Dendritic cell treated with granulocyte-macrophage colony-stimulating factor and Interleukin-4, amounts not matched to agents 40 ng/mL and 50 ng/mL, for 4 days (primary cell): ENCODE measurements around the gene RPL18.
A peak's percentile ranks its signal among the peaks of the same experiment; 100 is the strongest.

Experiments used
- H3K27ac Mint-ChIP-seq: one replicate; pipeline ENCODE4 v1.8.0; 2022; ENCODE audit warnings: mild to moderate bottlenecking, mixed read lengths
- H3K27me3 Mint-ChIP-seq: one replicate; pipeline ENCODE4 v1.8.0; 2022; ENCODE audit warnings: mild to moderate bottlenecking, mixed read lengths
- H3K36me3 Mint-ChIP-seq: one replicate; pipeline ENCODE4 v1.8.0; 2022; ENCODE audit warnings: low read depth, mixed read lengths
- H3K4me1 Mint-ChIP-seq: one replicate; pipeline ENCODE4 v1.8.0; 2022; ENCODE audit warnings: low read depth, mixed read lengths
- H3K4me3 Mint-ChIP-seq: one replicate; pipeline ENCODE4 v1.8.0; 2022; ENCODE audit warnings: mild to moderate bottlenecking, moderate library complexity, mixed read lengths
- H3K9me3 Mint-ChIP-seq: one replicate; pipeline ENCODE4 v1.8.0; 2022; ENCODE audit warnings: mixed read lengths
- intact Hi-C: fragments of 100-400 bp; cut with micrococcal nuclease; formaldehyde crosslinking; loops from one replicate; pipeline ENCODE4 v1.15.0; 2022

RPL18 gene

GRCh38 chr19:48606463-48607358, 12.3 kb downstream of the RPL18 start, which contains the start of gene SPACA4:
Gene SPACA4 (plus strand): TSS chr19:48606742. CDS start chr19:48606979, 237 bp downstream.
- Mint-ChIP-seq H3K27ac (no peak within 1 kb of the TSS), H3K36me3 (no peaks in the 10 kb centered on the region), H3K9me3 (no peaks in the 10 kb centered on the region), H3K4me1 (peaks cover 19% of the 10 kb centered on the region), H3K4me3 (no peak within 1 kb of the TSS), H3K27me3 (peaks cover 5% of the 10 kb centered on the region)
- intact Hi-C loops = loop anchor here (5.0 kb wide), 1 partner anchor 114 kb away; no protein-coding TSS in a partner anchor

- Mint-ChIP-seq H3K4me1 (peaks cover 20% of the 10 kb centered on the region), H3K4me3 (no peak overlapping the region)
- intact Hi-C loops = no loop called here
These were observed 15.1 kb downstream of the RPL18 start for GRCh38 chr19:48603850-48604249.

GRCh38 chr19:48603449-48603848, 15.5 kb downstream of the RPL18 start:
- peaks cover 16% of the 10 kb centered on the region for H3K4me1 Mint-ChIP-seq
- intact Hi-C loops = no loop called here
- H3K36me3 Mint-ChIP-seq = no peaks in the 10 kb centered on the region
- H3K9me3 Mint-ChIP-seq = no peaks in the 10 kb centered on the region
- no peak overlapping the region for H3K27ac Mint-ChIP-seq
- peaks cover 20% of the 10 kb centered on the region for H3K27me3 Mint-ChIP-seq
- H3K4me3 Mint-ChIP-seq = no peak overlapping the region

More at GRCh38 chr19:48603850-48604249, 15.1 kb downstream of the RPL18 start:
- H3K27me3 Mint-ChIP-seq = peaks cover 16% of the 10 kb centered on the region
- H3K36me3 Mint-ChIP-seq = no peaks in the 10 kb centered on the region
- H3K9me3 Mint-ChIP-seq = no peaks in the 10 kb centered on the region
- no peak overlapping the region for H3K27ac Mint-ChIP-seq

- no peak overlapping the region for H3K4me3 Mint-ChIP-seq
- H3K4me1 Mint-ChIP-seq = peaks cover 15% of the 10 kb centered on the region
- H3K9me3 Mint-ChIP-seq = no peaks in the 10 kb centered on the region
- no peak overlapping the region for H3K27ac Mint-ChIP-seq
- H3K36me3 Mint-ChIP-seq = no peaks in the 10 kb centered on the region
- intact Hi-C loops = no loop called here
- peaks cover 23% of the 10 kb centered on the region for H3K27me3 Mint-ChIP-seq
These were observed 16.0 kb downstream of the RPL18 start for GRCh38 chr19:48603001-48603400.

- Mint-ChIP-seq H3K4me3 (no peak overlapping the region), H3K9me3 (no peaks in the 10 kb centered on the region), H3K27me3 (peaks cover 23% of the 10 kb centered on the region), H3K36me3 (no peaks in the 10 kb centered on the region), H3K4me1 (peaks cover 15% of the 10 kb centered on the region), H3K27ac (no peak overlapping the region)
- intact Hi-C loops = no loop called here
These were observed 18.1 kb downstream of the RPL18 start for GRCh38 chr19:48600679-48601417.

GRCh38 chr19:48598996-48599700, 19.8 kb downstream of the RPL18 start:
- Mint-ChIP-seq H3K4me3 (no peak overlapping the region), H3K27ac (no peak overlapping the region), H3K27me3 (peaks cover 23% of the 10 kb centered on the region), H3K4me1 (peaks cover 15% of the 10 kb centered on the region), H3K9me3 (no peaks in the 10 kb centered on the region), H3K36me3 (no peaks in the 10 kb centered on the region)
- intact Hi-C loops = no loop called here

GRCh38 chr19:48596679-48597465, 22.1 kb downstream of the RPL18 start:
- peaks cover 9% of the 10 kb centered on the region for H3K4me1 Mint-ChIP-seq
- no peaks in the 10 kb centered on the region for H3K9me3 Mint-ChIP-seq
- H3K27ac Mint-ChIP-seq = no peak overlapping the region
- intact Hi-C loops = no loop called here
- no peaks in the 10 kb centered on the region for H3K36me3 Mint-ChIP-seq
- peaks cover 20% of the 10 kb centered on the region for H3K27me3 Mint-ChIP-seq
- H3K4me3 Mint-ChIP-seq = no peak overlapping the region

GRCh38 chr19:48596237-48596636, 22.7 kb downstream of the RPL18 start:
- Mint-ChIP-seq H3K36me3 (no peaks in the 10 kb centered on the region), H3K4me3 (no peak overlapping the region), H3K9me3 (no peaks in the 10 kb centered on the region), H3K27ac (no peak overlapping the region), H3K4me1 (peaks cover 3% of the 10 kb centered on the region), H3K27me3 (peaks cover 17% of the 10 kb centered on the region)
- intact Hi-C loops = no loop called here

- H3K27ac Mint-ChIP-seq = no peak overlapping the region
- H3K9me3 Mint-ChIP-seq = no peaks in the 10 kb centered on the region
- H3K27me3 Mint-ChIP-seq = peaks cover 21% of the 10 kb centered on the region
- H3K4me1 Mint-ChIP-seq = no peaks in the 10 kb centered on the region
- no peak overlapping the region for H3K4me3 Mint-ChIP-seq
- no peaks in the 10 kb centered on the region for H3K36me3 Mint-ChIP-seq
- intact Hi-C loops = no loop called here
These were observed 23.1 kb downstream of the RPL18 start for GRCh38 chr19:48595833-48596232.

GRCh38 chr19:48595171-48595570, 23.8 kb downstream of the RPL18 start:
- Mint-ChIP-seq H3K27ac (no peak overlapping the region), H3K4me1 (no peaks in the 10 kb centered on the region), H3K36me3 (no peaks in the 10 kb centered on the region), H3K9me3 (no peaks in the 10 kb centered on the region), H3K27me3 (peaks cover 22% of the 10 kb centered on the region), H3K4me3 (no peak overlapping the region)
- intact Hi-C loops = no loop called here

- Mint-ChIP-seq H3K4me1 (peaks cover 12% of the 10 kb centered on the region), H3K36me3 (no peaks in the 10 kb centered on the region), H3K9me3 (no peaks in the 10 kb centered on the region), H3K4me3 (no peak overlapping the region), H3K27ac (no peak overlapping the region), H3K27me3 (peaks cover 18% of the 10 kb centered on the region)
- intact Hi-C loops = no loop called here
These were observed 28.0 kb downstream of the RPL18 start for GRCh38 chr19:48591021-48591420.

GRCh38 chr19:48588670-48589401, 30.1 kb downstream of the RPL18 start:
- peaks cover 18% of the 10 kb centered on the region for H3K27me3 Mint-ChIP-seq
- no peaks in the 10 kb centered on the region for H3K9me3 Mint-ChIP-seq
- H3K4me1 Mint-ChIP-seq = peaks cover 20% of the 10 kb centered on the region
- H3K36me3 Mint-ChIP-seq = no peaks in the 10 kb centered on the region
- H3K27ac Mint-ChIP-seq = peak overlapping the region; percentile 77
- H3K4me3 Mint-ChIP-seq = peak overlapping the region; percentile 77
- intact Hi-C loops = no loop called here

- no peaks in the 10 kb centered on the region for H3K36me3 Mint-ChIP-seq
- no peak overlapping the region for H3K4me3 Mint-ChIP-seq
- H3K27me3 Mint-ChIP-seq = peaks cover 18% of the 10 kb centered on the region
- no peaks in the 10 kb centered on the region for H3K9me3 Mint-ChIP-seq
- intact Hi-C loops = no loop called here
- H3K4me1 Mint-ChIP-seq = peaks cover 35% of the 10 kb centered on the region
- H3K27ac Mint-ChIP-seq = peak overlapping the region; percentile 20
These were observed 31.6 kb downstream of the RPL18 start for GRCh38 chr19:48587387-48587786.
